ENCODE measurements around the gene DGCR2.
A peak's percentile ranks its signal among the peaks of the same experiment; 100 is the strongest.
"Not testable (repeated sequence)": the region's sequence is repeated elsewhere in the genome, so short reads cannot be mapped to it uniquely, and the experiment has no call there.

Gene DGCR2

DNA sequence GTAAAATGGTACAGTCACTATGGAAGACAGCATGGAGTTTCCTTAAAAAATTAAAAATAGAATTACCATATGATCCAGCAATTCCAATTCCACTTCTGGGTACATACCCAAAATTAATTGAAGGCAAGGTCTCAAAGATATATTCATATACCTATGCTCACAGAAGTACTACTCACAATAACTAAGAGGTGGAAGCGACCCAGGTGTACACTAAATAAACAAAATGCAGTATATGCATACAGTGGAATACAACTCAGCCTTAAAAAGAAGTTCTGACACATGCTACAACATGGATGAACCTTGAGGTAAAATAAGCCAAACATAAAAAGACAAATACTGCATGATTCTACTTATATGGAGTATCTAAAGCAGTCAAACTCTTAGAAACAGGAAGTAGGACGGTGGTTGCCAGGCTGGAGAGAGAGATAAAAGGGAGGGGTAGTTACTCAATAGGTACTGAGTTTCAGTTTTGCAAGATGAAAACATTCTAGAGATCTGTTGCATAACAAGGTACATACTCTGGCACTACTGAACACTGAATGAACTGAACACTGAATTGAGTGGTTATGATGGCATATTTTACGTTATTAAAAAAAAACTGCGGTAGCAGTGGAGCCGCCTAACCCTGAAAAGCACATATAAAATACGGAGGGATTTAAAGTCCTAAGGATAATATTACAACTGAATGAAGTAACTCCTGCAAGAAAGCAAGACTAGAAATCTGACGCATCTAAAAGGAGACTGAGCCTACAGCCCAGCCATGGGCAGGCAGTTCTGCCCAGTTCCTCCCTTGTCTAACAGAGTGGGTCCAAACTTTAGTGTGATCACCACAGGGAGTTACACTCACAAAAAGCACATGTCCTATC, 12.8 kb downstream of the DGCR2 start:
- DNase-seq (ENCODE audit: low spot score), result peak; percentile 62

DNA sequence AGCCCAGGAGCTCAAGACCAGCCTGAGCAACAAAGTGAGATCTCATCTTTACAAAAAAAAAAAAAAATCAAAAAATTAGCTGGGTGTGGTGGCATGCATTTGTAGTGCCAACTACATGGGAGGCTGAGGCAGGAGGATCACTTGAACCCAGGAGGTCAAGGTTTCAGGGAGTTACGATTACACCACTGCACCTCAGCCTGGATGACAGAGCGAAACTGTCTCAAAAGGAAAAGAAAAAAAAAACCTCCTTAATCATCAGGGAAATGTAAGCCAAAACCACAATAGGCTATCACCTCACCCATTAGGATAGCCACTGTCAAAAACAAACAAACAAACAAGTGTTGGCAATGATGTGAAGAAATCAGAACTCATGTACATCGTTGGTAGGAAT, 13.4 kb downstream of the DGCR2 start:
- no peak for DNase-seq (ENCODE audit: low spot score)

DNA sequence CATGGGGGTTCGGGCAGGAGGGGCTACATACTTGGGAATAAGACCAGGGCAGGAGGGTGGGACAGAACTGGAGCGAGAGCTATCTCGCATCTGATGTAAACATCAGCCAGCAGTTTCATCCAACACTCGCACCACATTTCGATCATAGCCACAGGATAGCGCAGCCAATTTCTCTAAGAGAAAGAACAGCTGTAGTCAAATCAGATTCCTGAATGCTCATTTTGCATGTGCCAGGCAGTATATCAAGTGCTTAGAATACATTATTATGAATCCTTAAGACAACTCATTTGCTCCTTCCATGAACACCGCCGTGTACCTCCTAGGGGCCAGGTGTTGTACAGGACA, 14.5 kb downstream of the DGCR2 start:
- no peak for DNase-seq (ENCODE audit: low spot score)

DNA sequence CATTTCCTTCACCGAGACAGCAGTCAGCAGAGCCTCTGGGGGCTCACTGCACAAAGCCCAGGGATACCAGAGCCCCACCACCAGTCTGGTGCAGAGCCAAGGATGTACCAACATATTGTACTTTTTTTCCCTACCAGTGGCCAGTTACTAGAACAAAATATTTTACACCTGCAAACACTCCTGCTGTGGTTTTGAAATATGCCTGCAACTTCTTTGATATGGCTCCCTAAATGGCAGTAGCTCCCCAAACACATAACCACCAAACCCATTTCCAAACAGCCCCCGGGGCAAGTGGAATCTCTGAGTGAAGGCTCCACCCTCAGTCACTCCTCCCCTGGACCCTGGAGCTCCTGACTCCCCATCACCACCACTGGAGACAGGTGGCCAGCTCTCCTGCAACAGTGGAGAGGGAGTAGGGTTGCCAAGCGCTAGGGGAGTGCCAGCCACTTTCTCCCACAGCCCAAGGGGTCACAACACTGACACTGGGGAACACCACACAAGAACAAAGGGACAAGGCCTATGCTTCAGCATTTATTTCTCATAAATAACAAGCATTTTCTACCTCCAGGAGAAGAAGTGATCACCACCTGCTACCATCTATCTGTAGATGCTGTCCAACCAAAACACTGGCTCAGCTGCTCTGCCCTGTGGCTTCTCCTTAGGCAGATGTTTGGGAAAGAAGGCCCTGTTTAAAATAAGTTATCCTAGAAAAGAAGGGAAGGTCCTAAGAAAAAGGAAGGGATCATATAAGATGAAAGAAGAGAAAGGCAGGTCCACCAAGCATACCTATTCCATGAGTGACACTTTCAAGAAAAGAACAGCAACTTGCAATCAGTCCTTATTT, 15.1 kb downstream of the DGCR2 start:
- DNase-seq (ENCODE audit: low spot score), result no peak

DNA sequence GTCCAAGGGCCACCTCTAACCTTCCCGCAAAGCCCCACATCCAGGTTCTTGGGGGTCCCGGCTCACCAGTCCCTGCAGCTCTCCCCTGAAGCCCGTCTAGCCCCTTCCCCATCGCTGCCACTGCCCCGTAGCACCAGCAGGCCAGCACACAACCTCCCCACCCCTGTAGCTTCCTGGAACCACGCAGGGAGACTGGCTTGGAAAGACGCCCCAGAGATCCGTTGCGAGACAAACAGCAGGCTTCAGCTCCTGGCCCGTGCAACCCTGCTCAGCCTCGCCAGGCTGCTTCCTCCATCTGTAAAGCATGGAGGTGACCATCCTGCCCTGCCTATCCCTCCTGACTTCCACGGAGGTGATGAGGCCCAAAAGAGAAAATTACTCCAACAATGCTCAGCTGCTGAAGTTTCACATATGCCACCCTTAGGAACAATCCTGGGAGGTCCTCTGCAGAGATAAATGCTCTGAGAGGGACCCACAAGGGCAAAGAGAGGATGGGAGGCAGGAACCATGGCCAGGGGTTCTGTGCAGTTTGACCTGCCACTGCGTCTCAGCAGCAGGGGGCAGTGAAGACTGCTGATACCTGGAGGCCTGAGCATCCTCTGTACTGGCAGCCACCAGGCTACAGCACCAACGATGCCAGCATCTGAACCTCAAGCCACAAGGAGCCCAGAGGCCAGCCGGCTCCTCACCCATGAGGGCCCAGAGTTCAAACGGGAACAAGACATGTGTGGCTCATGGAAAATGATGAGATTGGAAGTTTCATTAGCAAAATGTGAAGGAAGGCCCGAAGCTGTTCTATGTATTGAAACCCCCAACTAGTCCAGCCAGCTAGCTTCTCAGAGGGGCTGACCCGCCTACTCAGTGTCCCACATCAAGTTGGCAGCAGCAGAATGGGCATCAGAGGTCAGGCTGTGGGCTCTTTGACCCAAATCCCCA, 16.1 kb downstream of the DGCR2 start:
- DNase-seq (ENCODE audit: low spot score), result peak; percentile 47

DNA sequence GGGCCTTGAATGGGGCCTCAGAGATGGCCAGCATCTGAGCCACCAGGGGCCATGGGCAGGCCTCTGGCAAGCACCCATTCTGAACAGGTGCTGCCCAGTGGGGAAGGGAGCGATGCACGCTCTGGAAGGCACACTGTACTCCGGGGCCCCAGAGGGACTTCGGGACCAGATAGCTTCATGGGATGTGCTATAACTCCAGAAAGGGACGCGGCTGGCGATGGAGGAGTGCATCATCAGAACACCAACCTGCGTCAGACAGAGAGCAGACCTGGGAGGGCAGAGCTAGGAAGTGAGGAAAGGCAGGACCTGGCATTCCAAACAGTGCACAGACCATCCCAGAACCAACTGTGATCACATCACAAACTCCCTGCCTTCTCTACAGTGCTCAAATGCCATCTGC, 16.8 kb downstream of the DGCR2 start:
- DNase-seq (ENCODE audit: low spot score), result no peak

DNA sequence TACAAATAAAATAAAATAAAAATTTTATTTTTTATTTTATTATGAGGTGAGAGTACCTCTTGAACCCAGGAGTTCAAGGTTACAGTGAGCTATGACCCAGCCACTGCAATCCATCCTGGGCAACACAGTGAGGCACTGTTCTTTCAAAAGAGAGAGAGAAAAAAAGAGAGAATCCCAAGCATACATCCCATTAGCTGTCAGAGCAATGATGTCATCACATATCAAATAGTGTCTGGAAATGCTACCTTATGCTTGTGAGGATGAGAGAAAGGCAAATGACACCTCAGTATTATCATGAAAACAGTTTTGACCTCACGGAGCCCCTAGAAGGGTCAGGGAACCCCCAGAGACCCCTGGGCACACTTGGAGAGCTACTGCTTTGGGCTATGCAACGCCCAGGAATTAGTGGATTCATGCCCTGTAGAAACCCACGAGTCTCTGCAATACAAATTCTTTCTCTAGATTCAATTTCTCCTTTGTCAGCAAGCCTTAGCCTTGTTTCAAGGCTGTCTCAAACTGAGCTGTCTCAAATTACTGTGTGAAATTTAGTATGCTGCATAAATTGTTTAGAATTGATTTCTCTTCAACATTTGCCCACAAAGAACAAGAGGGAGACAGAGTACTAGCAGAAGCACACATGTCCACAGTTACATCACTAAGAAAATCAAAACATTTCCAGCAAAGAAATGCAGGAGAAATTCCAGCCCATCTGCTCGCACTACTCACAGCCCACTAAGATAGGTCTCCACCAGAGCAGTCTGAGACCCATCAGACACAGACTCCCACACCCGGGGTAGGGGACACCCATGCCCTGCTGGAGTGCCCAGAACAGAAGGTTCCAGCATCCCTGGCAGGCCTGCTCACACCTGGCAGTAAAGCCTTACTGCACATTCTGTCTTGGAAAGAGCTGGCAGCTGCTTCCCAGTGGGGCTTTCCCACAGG, 18.1 kb downstream of the DGCR2 start:
- DNase-seq (ENCODE audit: low spot score), result no peak

DNA sequence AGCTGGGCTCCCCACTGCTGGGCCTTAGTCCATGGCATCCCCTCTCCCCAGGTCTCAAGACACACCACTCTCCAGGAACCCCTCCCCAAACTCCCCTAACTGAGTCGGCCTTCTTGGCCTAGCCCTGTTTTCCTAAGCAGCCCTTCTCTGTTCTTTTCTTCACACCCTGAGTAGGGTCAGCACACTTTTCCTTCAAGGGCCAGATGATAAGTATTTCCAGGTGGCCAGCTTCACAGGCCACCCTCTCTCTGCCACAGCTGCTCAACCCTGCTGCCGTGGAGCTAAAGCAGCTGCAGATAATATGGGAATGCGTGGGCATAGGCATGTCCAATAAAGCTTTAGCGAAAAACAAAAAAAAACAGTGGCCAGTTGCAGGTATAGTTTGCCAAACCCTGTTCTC, 24.1 kb downstream of the DGCR2 start:
- DNase-seq (ENCODE audit: low spot score), result no peak

DNA sequence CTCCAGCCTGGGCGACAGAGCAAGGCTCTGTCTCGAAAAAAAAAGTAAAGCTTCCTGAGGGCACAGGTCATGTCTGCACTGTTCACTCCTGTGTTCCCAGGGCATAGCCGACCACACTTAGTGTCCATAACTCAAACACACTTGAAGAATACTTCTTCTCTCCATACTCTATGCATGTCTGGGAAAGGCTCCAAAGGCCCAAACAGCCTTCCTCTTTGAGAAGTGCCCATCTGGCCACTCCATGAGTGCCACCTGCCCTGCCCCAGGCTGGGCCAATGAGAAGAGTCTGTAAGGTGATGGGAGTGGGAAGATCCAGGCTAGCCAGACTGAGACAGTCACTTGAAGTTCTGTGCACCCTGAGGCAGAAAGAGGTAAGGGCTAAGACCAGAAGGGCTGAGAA, 24.7 kb downstream of the DGCR2 start:
- DNase-seq (ENCODE audit: low spot score), result no peak

DNA sequence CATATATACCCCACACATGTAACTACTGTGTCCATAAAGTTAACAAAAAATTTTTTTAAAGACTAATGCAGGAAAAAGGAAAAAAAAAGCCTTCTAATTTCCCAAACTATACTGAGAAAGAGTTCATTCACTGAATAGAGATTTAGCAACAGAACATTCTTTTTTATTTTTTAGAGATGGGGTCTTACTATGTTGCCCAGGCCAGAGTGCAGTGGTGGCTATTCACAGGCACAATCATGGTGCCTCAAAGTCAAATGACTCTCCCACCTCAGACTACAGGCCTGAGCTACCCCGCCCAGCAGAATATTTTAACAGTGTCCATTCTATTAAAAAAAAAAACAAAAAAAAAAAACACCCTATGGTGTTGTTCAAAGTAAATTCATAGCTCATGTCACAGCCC, 25.7 kb downstream of the DGCR2 start:
- DNase-seq (ENCODE audit: low spot score), result no peak

DNA sequence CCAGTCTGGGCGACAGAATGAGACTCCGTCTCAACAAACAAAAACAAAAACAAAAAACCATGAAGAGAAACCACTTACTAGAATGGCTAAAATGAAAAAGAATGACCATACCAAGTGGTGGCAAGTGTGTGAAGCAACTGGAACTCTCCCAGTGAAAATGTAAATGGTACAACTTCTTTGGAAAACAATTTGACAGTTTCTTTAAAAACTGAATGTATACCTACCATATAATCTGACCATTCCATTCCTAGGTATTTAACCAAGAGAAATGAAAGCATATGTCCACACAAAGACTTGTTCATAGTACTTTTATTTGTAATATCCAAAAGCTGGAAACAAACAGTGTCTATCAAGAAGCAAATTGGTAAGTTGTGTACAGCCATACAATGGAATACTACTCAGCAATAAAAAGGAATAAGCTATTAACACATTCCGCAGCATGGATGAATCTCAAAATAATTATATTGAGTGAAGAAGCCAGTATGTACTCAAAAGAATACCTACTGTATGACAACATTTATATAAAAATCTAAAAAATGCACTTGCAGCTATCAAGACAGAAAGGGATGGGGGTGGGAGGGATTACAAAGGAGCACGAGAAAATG, 27.7 kb downstream of the DGCR2 start:
- no peak for DNase-seq (ENCODE audit: low spot score)

DNA sequence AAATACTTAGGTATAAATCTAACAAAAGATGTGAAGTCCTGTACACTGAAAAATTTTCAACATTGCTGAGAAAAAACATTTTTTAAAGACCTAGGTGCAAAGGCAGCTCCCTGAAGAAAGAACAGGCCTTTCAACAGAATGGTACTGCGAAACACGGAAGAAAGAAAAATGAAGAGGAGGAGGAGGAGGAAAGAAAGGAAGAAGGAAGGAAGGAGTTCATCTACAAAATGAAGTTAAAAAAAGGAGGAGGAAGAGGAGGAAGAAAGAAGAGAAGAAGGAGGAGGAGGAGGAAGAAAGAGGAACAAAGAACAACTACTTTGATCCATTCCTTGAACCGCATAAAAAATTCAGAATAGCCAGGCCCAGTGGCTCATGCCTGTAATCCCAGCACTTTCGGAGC, 29.5 kb downstream of the DGCR2 start:
- DNase-seq (ENCODE audit: low spot score), result no peak

DNA sequence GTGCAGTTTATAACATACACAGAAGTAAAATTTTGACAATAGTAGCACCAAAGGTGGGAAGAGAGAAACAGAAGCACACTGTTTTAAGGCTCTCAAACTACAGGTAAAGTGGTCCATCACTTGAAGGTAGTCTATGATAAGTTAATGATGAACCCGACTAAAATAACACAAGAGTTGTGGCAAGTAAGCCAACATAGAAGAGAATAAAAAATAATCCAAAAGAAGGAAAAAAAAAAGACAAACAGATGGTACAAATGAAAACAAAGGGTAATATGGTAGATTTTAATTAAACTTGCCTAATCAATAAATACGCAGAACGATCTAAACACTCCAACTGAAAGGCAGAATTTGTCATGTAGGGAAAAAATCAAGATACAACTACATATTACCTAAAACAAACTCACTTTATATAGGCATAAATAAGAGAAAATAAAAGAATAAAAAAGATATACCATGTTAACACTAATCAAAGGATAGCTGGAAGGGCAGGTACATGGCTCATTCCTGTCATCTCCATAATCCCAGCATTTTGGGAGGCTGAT, 31.6 kb downstream of the DGCR2 start:
- DNase-seq (ENCODE audit: low spot score), result no peak

DNA sequence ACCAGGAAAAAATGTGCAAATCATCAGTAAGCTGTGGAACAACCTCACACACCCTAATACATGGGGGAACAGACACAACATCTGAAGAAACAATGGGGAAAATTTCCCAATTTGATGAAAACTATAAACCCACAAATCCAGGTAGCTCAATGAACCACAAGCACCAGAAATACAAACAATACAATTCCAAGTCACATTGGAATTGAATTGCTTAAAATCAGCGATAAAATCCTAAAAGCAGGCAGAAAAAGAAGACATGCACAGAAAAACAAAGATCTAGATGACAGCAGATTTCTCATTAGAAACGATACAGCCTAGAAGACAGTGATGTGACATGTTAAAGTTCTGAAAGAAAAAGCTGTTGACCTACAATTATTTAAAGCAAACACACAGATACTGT, 32.0 kb downstream of the DGCR2 start:
- no peak for DNase-seq (ENCODE audit: low spot score)

DNA sequence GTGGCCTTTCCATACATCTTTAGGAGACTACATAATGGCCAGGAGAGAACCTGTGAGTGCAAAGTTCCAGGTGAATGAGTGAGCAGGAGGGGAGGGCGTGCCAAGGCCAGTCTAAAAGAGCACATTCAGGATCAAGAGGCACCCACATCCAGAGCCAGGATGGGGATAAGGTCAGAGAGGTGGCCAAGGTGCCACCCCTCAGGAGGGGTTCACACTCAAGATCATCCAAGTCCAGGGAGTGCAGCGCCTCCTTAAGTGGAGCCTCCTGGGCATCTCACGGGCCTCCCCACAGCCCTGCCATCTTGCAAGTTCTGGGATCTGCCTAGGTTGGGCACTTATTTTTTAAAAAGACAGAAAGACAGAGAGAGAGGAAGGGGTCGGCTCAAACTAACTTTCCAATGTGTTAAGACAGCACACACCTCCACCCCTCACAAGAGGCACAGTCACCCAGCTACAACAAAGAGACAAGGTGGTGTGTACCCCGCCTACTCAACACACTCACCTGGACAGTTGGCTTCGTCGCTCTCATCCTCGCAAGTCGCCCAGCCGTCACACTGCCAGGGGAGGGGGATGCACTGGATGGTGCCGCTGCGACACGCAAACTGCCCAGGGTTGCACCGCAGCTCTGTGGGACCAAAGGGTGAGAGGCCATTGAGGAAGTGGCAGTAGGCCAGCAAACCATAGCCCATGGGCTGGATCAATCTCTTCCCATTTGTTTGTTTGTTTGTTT, 33.2 kb downstream of the DGCR2 start:
- DNase-seq (ENCODE audit: low spot score), result no peak

DNA sequence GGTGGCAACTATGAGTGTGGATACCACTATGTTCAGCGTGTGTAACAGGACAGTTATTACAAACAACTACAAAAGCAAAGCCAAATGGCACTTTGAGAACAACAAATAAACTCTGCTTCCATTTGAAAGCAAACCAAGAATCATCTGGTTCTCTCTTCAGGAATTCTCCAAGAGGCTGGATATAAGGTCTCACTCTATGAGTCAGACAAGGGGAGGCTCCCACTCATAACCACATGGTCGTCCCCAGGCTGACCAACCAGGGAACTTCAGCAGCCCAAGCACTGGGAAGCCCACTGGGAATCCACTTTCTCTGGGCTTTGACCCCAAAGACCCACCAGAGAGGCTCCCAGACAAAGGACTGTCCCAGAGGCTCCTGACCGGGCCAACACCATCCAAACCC, 35.3 kb downstream of the DGCR2 start:
- peak; percentile 1 for DNase-seq (ENCODE audit: low spot score)

DNA sequence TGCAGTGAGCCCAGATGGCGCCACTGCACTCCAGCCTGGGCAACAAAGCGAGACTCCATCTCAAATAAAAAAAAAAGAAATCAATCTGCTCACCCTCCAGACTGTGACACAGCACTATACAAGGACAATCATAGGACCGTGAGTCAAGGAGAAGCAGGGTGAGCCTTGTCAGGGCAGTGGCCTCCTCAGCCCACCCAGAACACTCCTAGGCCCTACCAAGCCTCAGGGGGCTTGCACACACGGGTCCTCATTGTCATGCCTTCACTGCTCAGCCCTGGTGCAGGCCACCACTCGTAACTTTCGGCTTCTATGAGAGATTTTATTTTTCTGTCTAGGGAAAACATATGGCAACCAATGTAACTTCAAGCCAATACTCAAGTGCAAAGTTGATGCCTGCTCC, 35.8 kb downstream of the DGCR2 start:
- no peak for DNase-seq (ENCODE audit: low spot score)

DNA sequence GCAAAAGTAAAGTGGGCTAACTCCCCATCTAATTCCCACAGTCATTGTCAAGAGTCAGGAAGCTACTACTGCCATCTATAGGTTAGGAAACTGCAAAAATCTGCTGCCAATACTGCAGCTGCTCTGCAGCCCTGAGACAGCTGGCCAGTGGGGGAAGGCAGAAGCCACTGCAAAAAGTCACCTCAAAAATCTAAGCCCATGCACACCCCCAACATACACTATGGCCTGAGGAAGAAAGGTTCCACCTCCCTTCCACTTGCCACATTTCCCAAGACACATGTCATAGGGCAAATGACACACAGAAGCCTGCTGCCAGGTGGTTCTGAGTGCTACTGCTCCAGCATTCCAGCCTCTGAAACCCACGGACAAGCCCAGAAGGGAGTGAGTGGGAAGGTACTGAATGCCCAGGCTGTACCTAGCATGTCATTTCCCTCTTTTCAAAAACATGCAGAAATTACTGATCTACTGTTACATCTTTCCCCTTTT, 36.9 kb downstream of the DGCR2 start:
- peak; percentile 2 for DNase-seq (ENCODE audit: low spot score)

DNA sequence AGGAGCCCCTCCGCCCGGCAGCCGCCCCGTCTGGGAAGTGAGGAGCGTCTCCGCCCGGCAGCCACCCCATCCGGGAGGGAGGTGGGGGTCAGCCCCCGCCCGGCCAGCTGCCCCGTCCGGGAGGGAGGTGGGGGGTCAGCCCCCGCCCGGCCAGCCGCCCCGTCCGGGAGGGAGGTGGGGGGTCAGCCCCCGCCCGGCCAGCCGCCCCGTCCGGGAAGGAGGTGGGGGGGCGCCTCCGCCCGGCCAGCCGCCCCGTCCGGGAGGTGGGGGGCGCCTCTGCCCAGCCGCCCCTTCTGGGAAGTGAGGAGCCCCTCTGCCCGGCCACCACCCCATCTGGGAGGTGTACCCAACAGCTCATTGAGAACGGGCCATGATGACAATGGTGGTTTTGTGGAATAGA, 37.6 kb downstream of the DGCR2 start:
- DNase-seq (ENCODE audit: low spot score), result not testable (repeated sequence)

DNA sequence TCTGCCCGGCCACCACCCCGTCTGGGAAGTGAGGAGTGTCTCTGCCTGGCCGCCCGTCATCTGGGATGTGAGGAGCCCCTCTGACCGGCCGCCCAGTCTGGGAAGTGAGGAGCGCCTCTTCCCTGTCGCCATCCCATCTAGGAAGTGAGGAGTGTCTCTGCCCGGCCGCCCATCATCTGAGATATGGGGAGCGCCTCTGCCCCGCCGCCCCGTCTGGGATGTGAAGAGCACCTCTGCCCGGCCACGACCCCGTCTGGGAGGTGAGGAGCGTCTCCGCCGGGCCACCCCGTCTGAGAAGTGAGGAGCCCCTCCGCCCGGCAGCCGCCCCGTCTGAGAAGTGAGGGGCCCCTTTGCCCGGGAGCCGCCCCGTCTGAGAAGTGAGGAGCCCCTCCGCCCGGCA, 38.1 kb downstream of the DGCR2 start:
- DNase-seq (ENCODE audit: low spot score), result not testable (repeated sequence)

Measured in germinal center (tissue), 1 donor.